GM12875 (cell line): ENCODE data around the gene ACAA2.

Experiments used
- H3K4me3 ChIP-seq: one replicate; pipeline ENCODE4 v1.5.1; 2011; ENCODE audit warnings: low read depth, low read length, control low read depth
- CTCF ChIP-seq: IDR thresholded peaks from 2 replicates; pipeline ENCODE4 v1.5.1; 2011; ENCODE audit warnings: low read depth, mild to moderate bottlenecking, control low read depth, inconsistent platforms, low read length, moderate library complexity, borderline replicate concordance; ENCODE audit not compliant: insufficient read depth

ACAA2 gene

GRCh38 chr18:49734836-49735235 lies 78.5 kb downstream of the ACAA2 start:
- no peak overlapping the region for H3K4me3 ChIP-seq
- TF ChIP-seq CTCF = no peak

GRCh38 chr18:49733896-49734585 lies 79.3 kb downstream of the ACAA2 start:
- H3K4me3 ChIP-seq = no peak overlapping the region
- no peak for TF ChIP-seq CTCF

DNA sequence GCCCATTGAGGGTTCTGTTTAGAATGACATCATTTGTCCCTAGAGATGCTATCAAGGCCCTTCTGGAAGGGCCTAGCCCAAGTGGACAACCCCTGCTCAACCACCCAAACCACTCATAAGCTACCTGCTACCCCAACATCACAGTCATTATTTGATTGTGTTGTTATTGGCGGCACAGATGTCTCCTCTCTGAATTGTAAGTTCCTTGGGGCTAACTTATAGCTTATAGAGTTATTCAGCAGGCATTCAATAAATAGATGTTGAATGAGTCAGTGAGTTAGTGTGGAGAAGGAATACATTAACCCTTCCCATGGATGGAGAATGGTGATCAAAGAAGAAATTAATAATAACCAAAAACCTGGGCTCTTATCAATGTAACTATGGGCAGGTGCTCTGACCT lies 80.0 kb downstream of the ACAA2 start:
- no peak overlapping the region for H3K4me3 ChIP-seq
- no peak for TF ChIP-seq CTCF
